C4-2B (cell line): ENCODE results near the gene VSIR.

Experiments used
- CTCF ChIP-seq: fragments of 450-650 bp; conservative IDR thresholded peaks from 2 replicates; pipeline ENCODE4 v1.5.1; 2017; ENCODE audit warnings: mild to moderate bottlenecking
- ZFX ChIP-seq: fragments of 450-650 bp; IDR thresholded peaks from 2 replicates; pipeline ENCODE4 v1.6.1; 2017

- TF ChIP-seq CTCF (no peak), ZFX (no peak)
These were observed 20.8 kb downstream of the VSIR start for GRCh38 chr10:71752391-71753090.
